Subcutaneous abdominal adipose tissue (tissue), 5 donors: Measurements from ENCODE around the gene CADM1.

Source experiments
- H3K27ac ChIP-seq: one replicate; pipeline ENCODE4 v1.7.0; 2013; ENCODE audit warnings: low read depth, mild to moderate bottlenecking, inconsistent platforms, low read length, moderate library complexity
- H3K27me3 ChIP-seq, 5 donors: one replicate each; pipeline ENCODE4 v1.7.0; 2013; ENCODE audit warnings: low read length in 5 of 5, inconsistent platforms in 1 of 5; ENCODE audit not compliant: control insufficient read depth in 5 of 5, insufficient read depth in 4 of 5
- H3K36me3 ChIP-seq, 5 donors: one replicate each; pipeline ENCODE4 v1.7.0; 2013; ENCODE audit warnings: low read length in 5 of 5; ENCODE audit not compliant: control insufficient read depth in 5 of 5, insufficient read depth in 5 of 5
- H3K4me1 ChIP-seq, 5 donors: one replicate each; pipeline ENCODE4 v1.7.0; 2013; ENCODE audit warnings: low read length in 5 of 5, mild to moderate bottlenecking in 3 of 5, moderate library complexity in 1 of 5; ENCODE audit not compliant: control insufficient read depth in 5 of 5, insufficient read depth in 5 of 5
- H3K4me3 ChIP-seq, 5 donors: one replicate each; pipeline ENCODE4 v1.7.0; 2013; ENCODE audit warnings: low read length in 5 of 5, low read depth in 1 of 5
- H3K9ac ChIP-seq, 5 donors: one replicate each; pipeline ENCODE4 v1.7.0; 2013; ENCODE audit warnings: low read length in 5 of 5, mild to moderate bottlenecking in 4 of 5, moderate library complexity in 3 of 5
- H3K9me3 ChIP-seq, 5 donors: one replicate each; pipeline ENCODE4 v1.7.0; 2013; ENCODE audit warnings: low read length in 5 of 5; ENCODE audit not compliant: control insufficient read depth in 5 of 5
- donor health status: healthy.
- donor health status: healthy.
- donor health status: healthy.
- donor health status: healthy.
- donor health status: healthy.

Gene CADM1

GRCh38 chr11:115365907-115366306 is 138.3 kb downstream of the CADM1 start:
- Histone ChIP-seq H3K36me3 (no peaks in the 10 kb centered on the region), H3K27me3 (no peaks in the 10 kb centered on the region), H3K4me3 (no peak overlapping the region), H3K9ac (no peak overlapping the region), H3K9me3 (peaks cover 0 to 3% (median 0%) of the 10 kb centered on the region in 5 donors), H3K27ac (no peak overlapping the region), H3K4me1 (no peaks in the 10 kb centered on the region)

GRCh38 chr11:115364896-115365295 is 139.3 kb downstream of the CADM1 start:
- Histone ChIP-seq H3K27me3 (no peaks in the 10 kb centered on the region), H3K4me1 (no peaks in the 10 kb centered on the region), H3K9ac (no peak overlapping the region), H3K4me3 (no peak overlapping the region), H3K9me3 (no peaks in the 10 kb centered on the region), H3K36me3 (no peaks in the 10 kb centered on the region), H3K27ac (no peak overlapping the region)

GRCh38 chr11:115363921-115364320 is 140.3 kb downstream of the CADM1 start:
- no peak overlapping the region for H3K9ac ChIP-seq
- H3K27ac ChIP-seq: no peak overlapping the region
- H3K9me3 ChIP-seq: no peaks in the 10 kb centered on the region
- H3K4me1 ChIP-seq: no peaks in the 10 kb centered on the region
- no peaks in the 10 kb centered on the region for H3K36me3 ChIP-seq
- H3K4me3 ChIP-seq: no peak overlapping the region
- H3K27me3 ChIP-seq: no peaks in the 10 kb centered on the region

GRCh38 chr11:115363426-115363825 is 140.8 kb downstream of the CADM1 start:
- H3K27ac ChIP-seq: no peak overlapping the region
- no peaks in the 10 kb centered on the region for H3K9me3 ChIP-seq
- H3K4me3 ChIP-seq: no peak overlapping the region
- H3K4me1 ChIP-seq: no peaks in the 10 kb centered on the region
- H3K27me3 ChIP-seq: no peaks in the 10 kb centered on the region
- H3K36me3 ChIP-seq: no peaks in the 10 kb centered on the region
- no peak overlapping the region for H3K9ac ChIP-seq

- no peaks in the 10 kb centered on the region for H3K27me3 ChIP-seq
- H3K36me3 ChIP-seq: no peaks in the 10 kb centered on the region
- H3K4me1 ChIP-seq: no peaks in the 10 kb centered on the region
- H3K9me3 ChIP-seq: no peaks in the 10 kb centered on the region
- no peak overlapping the region for H3K9ac ChIP-seq
- H3K27ac ChIP-seq: no peak overlapping the region
- H3K4me3 ChIP-seq: no peak overlapping the region
Observed at GRCh38 chr11:115362997-115363396, 141.2 kb downstream of the CADM1 start.

- no peaks in the 10 kb centered on the region for H3K4me1 ChIP-seq
- no peak overlapping the region for H3K4me3 ChIP-seq
Observed at GRCh38 chr11:115361025-115361424, 143.2 kb downstream of the CADM1 start.

GRCh38 chr11:115360186-115360824 is 143.9 kb downstream of the CADM1 start:
- Histone ChIP-seq H3K9ac (no peak overlapping the region), H3K4me1 (no peaks in the 10 kb centered on the region)

More at GRCh38 chr11:115361025-115361424, 143.2 kb downstream of the CADM1 start:
- no peaks in the 10 kb centered on the region for H3K36me3 ChIP-seq
- H3K9ac ChIP-seq: no peak overlapping the region
- no peaks in the 10 kb centered on the region for H3K27me3 ChIP-seq
- no peaks in the 10 kb centered on the region for H3K9me3 ChIP-seq
- H3K27ac ChIP-seq: no peak overlapping the region

GRCh38 chr11:115357066-115357465 is 147.1 kb downstream of the CADM1 start:
- Histone ChIP-seq H3K9me3 (no peaks in the 10 kb centered on the region), H3K9ac (no peak overlapping the region), H3K36me3 (no peaks in the 10 kb centered on the region)

More at GRCh38 chr11:115360186-115360824, 143.9 kb downstream of the CADM1 start:
- Histone ChIP-seq H3K27ac (no peak overlapping the region), H3K9me3 (no peaks in the 10 kb centered on the region), H3K36me3 (no peaks in the 10 kb centered on the region), H3K27me3 (no peaks in the 10 kb centered on the region), H3K4me3 (no peak overlapping the region)

GRCh38 chr11:115352805-115353485 is 151.3 kb downstream of the CADM1 start:
- Histone ChIP-seq H3K27me3 (peaks cover 0 to 2% (median 0%) of the 10 kb centered on the region in 5 donors), H3K9ac (no peak overlapping the region), H3K36me3 (no peaks in the 10 kb centered on the region), H3K27ac (no peak overlapping the region), H3K9me3 (no peaks in the 10 kb centered on the region), H3K4me1 (no peaks in the 10 kb centered on the region), H3K4me3 (no peak overlapping the region)

More at GRCh38 chr11:115357066-115357465, 147.1 kb downstream of the CADM1 start:
- H3K4me3 ChIP-seq: no peak overlapping the region
- peaks cover 0 to 2% (median 0%) of the 10 kb centered on the region in 5 donors for H3K27me3 ChIP-seq
- no peaks in the 10 kb centered on the region for H3K4me1 ChIP-seq
- no peak overlapping the region for H3K27ac ChIP-seq

GRCh38 chr11:115349335-115350017 is 154.7 kb downstream of the CADM1 start:
- no peaks in the 10 kb centered on the region for H3K4me1 ChIP-seq
- peaks cover 0 to 2% (median 0%) of the 10 kb centered on the region in 5 donors for H3K27me3 ChIP-seq
- H3K9me3 ChIP-seq: no peaks in the 10 kb centered on the region
- H3K36me3 ChIP-seq: no peaks in the 10 kb centered on the region
- no peak overlapping the region for H3K4me3 ChIP-seq
- H3K27ac ChIP-seq: no peak overlapping the region
- H3K9ac ChIP-seq: no peak overlapping the region
